Smooth muscle cell (in vitro differentiated cells): ENCODE results near the gene KCNMA1. TPM values are rescaled to one million over a fixed set of nuclear protein-coding genes. Genes with fewer than 3 reads are reported as not detected.

Experiments used
- DNase-seq: peaks from one replicate; lab custom pipeline; 2025; ENCODE audit not compliant: unreplicated experiment; lab: John Stamatoyannopoulos, UW
- H2AFZ ChIP-seq: fragments of 200-600 bp; sonication (generic); 2 replicates; pipeline ENCODE4 v1.6.0; 2016; ENCODE audit warnings: antibody characterized with exemption, low read depth, mild to moderate bottlenecking
- H3F3A ChIP-seq: fragments of 200-600 bp; sonication (generic); 2 replicates; pipeline ENCODE4 v1.6.0; 2017; ENCODE audit warnings: antibody characterized with exemption, low read depth
- H3K27ac ChIP-seq: fragments of 200-600 bp; sonication (generic); 2 replicates; pipeline ENCODE4 v1.5.1; 2016; ENCODE audit warnings: low read depth, mild to moderate bottlenecking
- H3K27me3 ChIP-seq: fragments of 200-600 bp; sonication (generic); 2 replicates; pipeline ENCODE4 v1.6.1; 2016; ENCODE audit warnings: low read depth, mild to moderate bottlenecking
- H3K36me3 ChIP-seq: fragments of 200-600 bp; sonication (generic); 2 replicates; pipeline ENCODE4 v1.5.1; 2016; ENCODE audit warnings: low read depth
- H3K4me1 ChIP-seq: fragments of 200-600 bp; sonication (generic); 2 replicates; pipeline ENCODE4 v1.5.1; 2016; ENCODE audit warnings: low read depth
- H3K4me2 ChIP-seq: fragments of 200-600 bp; sonication (generic); 2 replicates; pipeline ENCODE4 v1.6.0; 2016; ENCODE audit warnings: mild to moderate bottlenecking
- H3K4me3 ChIP-seq: fragments of 200-600 bp; sonication (generic); 2 replicates; pipeline ENCODE4 v1.5.1; 2016; ENCODE audit warnings: mild to moderate bottlenecking
- H3K79me2 ChIP-seq: fragments of 200-600 bp; sonication (generic); 2 replicates; pipeline ENCODE4 v1.6.0; 2016; ENCODE audit warnings: low read depth, mild to moderate bottlenecking
- H3K9ac ChIP-seq: fragments of 200-600 bp; sonication (generic); 2 replicates; pipeline ENCODE4 v1.6.0; 2016; ENCODE audit warnings: low read depth
- H3K9me3 ChIP-seq: fragments of 200-600 bp; sonication (generic); replicated peaks from 2 replicates; pipeline ENCODE4 v1.5.1; 2016; ENCODE audit warnings: low read depth
- H4K20me1 ChIP-seq: fragments of 200-600 bp; sonication (generic); 2 replicates; pipeline ENCODE4 v1.6.0; 2016; ENCODE audit warnings: low read depth
- CTCF ChIP-seq: fragments of 200-600 bp; sonication (generic); IDR thresholded peaks from 2 replicates; pipeline ENCODE4 v1.5.1; 2017; ENCODE audit warnings: borderline replicate concordance, mild to moderate bottlenecking, antibody characterized with exemption; ENCODE audit not compliant: insufficient read depth, poor library complexity, severe bottlenecking
- WGBS: methylation state at CpG from one replicate; pipeline ENCODE4 v1.1.7; 2016; ENCODE audit warnings: low lambda C conversion rate; 5-methylcytosine and 5-hydroxymethylcytosine counted together
- polyA plus RNA-seq: library from polyadenylated mRNA; unstranded; fragments of >200 nt; fragmentation: Nextera tagmentation; extraction: Ambion mirVana; gene quantifications from 2 replicates; pipeline ENCODE4 v1.2.1, GENCODE V29; 2016
- total RNA-seq: library from RNA; depleted of rRNA; stranded (reverse); fragments of >200 nt; gene quantifications from 2 replicates; pipeline ENCODE4 v1.2.3, GENCODE V29; 2014

Gene KCNMA1
- total and polyA plus RNA-seq, 2 experiments from 2014 or later: 9.1 to 23.4 TPM

- Histone ChIP-seq H4K20me1 (no peaks in the 10 kb centered on the region), H3K4me3 (no peak overlapping the region), H3K9ac (no peak overlapping the region), H3F3A (no peaks in the 10 kb centered on the region), H2AFZ (no peak overlapping the region), H3K27ac (no peak overlapping the region), H3K36me3 (no peaks in the 10 kb centered on the region), H3K9me3 (no peaks in the 10 kb centered on the region), H3K79me2 (no peaks in the 10 kb centered on the region), H3K27me3 (no peaks in the 10 kb centered on the region), H3K4me1 (no peaks in the 10 kb centered on the region), H3K4me2 (no peak overlapping the region)
- WGBS: 91% methylated on average over 7 of the region's 7 CpGs
- TF ChIP-seq CTCF: no peak
- DNase-seq: no peak
Measured at GRCh38 chr10:76981251-76981650, 656.4 kb downstream of the KCNMA1 start.

- no peak for TF ChIP-seq CTCF
- H3K9me3 ChIP-seq: no peaks in the 10 kb centered on the region
- H3K4me2 ChIP-seq: no peak overlapping the region
- H4K20me1 ChIP-seq: no peaks in the 10 kb centered on the region
- no peaks in the 10 kb centered on the region for H3K79me2 ChIP-seq
- no peaks in the 10 kb centered on the region for H3K36me3 ChIP-seq
- no peak for DNase-seq
- 89% methylated on average over 7 of the region's 7 CpGs for WGBS
- H3K27ac ChIP-seq: no peak overlapping the region
- H3K9ac ChIP-seq: no peak overlapping the region
- H2AFZ ChIP-seq: no peak overlapping the region
- no peak overlapping the region for H3K4me3 ChIP-seq
- peaks cover 9% of the 10 kb centered on the region for H3F3A ChIP-seq
- no peaks in the 10 kb centered on the region for H3K4me1 ChIP-seq
- H3K27me3 ChIP-seq: no peaks in the 10 kb centered on the region
Measured at GRCh38 chr10:76977901-76978300, 659.7 kb downstream of the KCNMA1 start.

GRCh38 chr10:76977046-76977445 is 660.6 kb downstream of the KCNMA1 start:
- DNase-seq: no peak
- Histone ChIP-seq H3F3A (peaks cover 17% of the 10 kb centered on the region), H3K9ac (no peak overlapping the region), H3K4me1 (no peaks in the 10 kb centered on the region), H3K36me3 (no peaks in the 10 kb centered on the region), H2AFZ (no peak overlapping the region), H3K4me3 (no peak overlapping the region), H3K27me3 (no peaks in the 10 kb centered on the region), H4K20me1 (no peaks in the 10 kb centered on the region), H3K79me2 (no peaks in the 10 kb centered on the region), H3K27ac (no peak overlapping the region), H3K9me3 (no peaks in the 10 kb centered on the region), H3K4me2 (no peak overlapping the region)
- 97% methylated on average over 3 of the region's 3 CpGs for WGBS
- TF ChIP-seq CTCF: no peak

- no peaks in the 10 kb centered on the region for H3K9me3 ChIP-seq
- no peak for DNase-seq
- no peak for TF ChIP-seq CTCF
- H3F3A ChIP-seq: peaks cover 22% of the 10 kb centered on the region
- no peaks in the 10 kb centered on the region for H3K4me1 ChIP-seq
- H3K27ac ChIP-seq: no peak overlapping the region
- H3K9ac ChIP-seq: no peak overlapping the region
- 95% methylated on average over 1 of the region's 1 CpG for WGBS
- no peak overlapping the region for H3K4me2 ChIP-seq
- no peak overlapping the region for H3K4me3 ChIP-seq
- H3K27me3 ChIP-seq: no peaks in the 10 kb centered on the region
- no peaks in the 10 kb centered on the region for H3K36me3 ChIP-seq
- H3K79me2 ChIP-seq: no peaks in the 10 kb centered on the region
- H4K20me1 ChIP-seq: no peaks in the 10 kb centered on the region
- no peak overlapping the region for H2AFZ ChIP-seq
Measured at GRCh38 chr10:76976142-76976541, 661.5 kb downstream of the KCNMA1 start.
